K562 (cell line): ENCODE data around the gene MDFIC2.

Experiments used
- BMI1 ChIP-seq: fragments of 150-350 bp; IDR thresholded peaks from 2 replicates; pipeline ENCODE4 v1.6.1; 2014; ENCODE audit warnings: low read length
- EP300 ChIP-seq: IDR thresholded peaks from 2 replicates; pipeline ENCODE4 v1.6.1; 2012; ENCODE audit warnings: low read length, improper control_type of control experiment
- FOXA1 ChIP-seq: fragments of 450-650 bp; IDR thresholded peaks from 2 replicates; pipeline ENCODE4 v1.6.1; 2016; ENCODE audit warnings: mild to moderate bottlenecking, borderline replicate concordance
- NKRF ChIP-seq: fragments of 450-650 bp; IDR thresholded peaks from 2 replicates; pipeline ENCODE4 v1.6.1; 2016; ENCODE audit warnings: borderline replicate concordance
- NR2F6 ChIP-seq: fragments of 450-650 bp; formaldehyde crosslinking; IDR thresholded peaks from 2 replicates; pipeline ENCODE4 v1.4.0; 2020; ENCODE audit warnings: mild to moderate bottlenecking
- POLR2A ChIP-seq: fragments of 450-650 bp; conservative IDR thresholded peaks from 2 replicates; pipeline ENCODE4 v1.6.1; 2016
- RAD21 ChIP-seq, 2 experiments: fragments of 250-450 bp in 1 of 2; fragments of 450-650 bp in 1 of 2; sonication (Bioruptor Pico) in 1 of 2; formaldehyde crosslinking in 1 of 2; IDR thresholded peaks in 1 of 2; conservative IDR thresholded peaks in 1 of 2; 2 replicates each; pipeline versions ENCODE4 v1.4.0 to v1.8.0; 2020 to 2022; ENCODE audit warnings: mild to moderate bottlenecking in 2 of 2, moderate library complexity in 1 of 2
- TAF1 ChIP-seq: IDR thresholded peaks from 2 replicates; pipeline ENCODE4 v1.6.1; 2011; ENCODE audit warnings: mild to moderate bottlenecking, low read length, moderate library complexity; ENCODE audit not compliant: insufficient read depth, control insufficient read depth, severe bottlenecking; ENCODE audit errors: extremely low read depth
- ZNF133 ChIP-seq: fragments of 250-450 bp; sonication (Bioruptor Pico); IDR thresholded peaks from 2 replicates; pipeline ENCODE4 v1.4.0; 2020; ENCODE audit warnings: mild to moderate bottlenecking
- TF ChIP-seq, protein P1 (sequence below): fragments of 450-650 bp; IDR thresholded peaks from 2 replicates; pipeline ENCODE4 v1.6.1; 2016
- TF ChIP-seq, protein P2 (sequence below), 3 experiments: IDR thresholded peaks in 2 of 3; conservative IDR thresholded peaks in 1 of 3; 2 replicates each; pipeline ENCODE4 v1.5.1; 2011 to 2012; ENCODE audit warnings: low read length in 3 of 3, mild to moderate bottlenecking in 3 of 3, control low read depth in 2 of 3, improper control_type of control experiment in 1 of 3, inconsistent platforms in 1 of 3, low read depth in 1 of 3, mixed read lengths in 1 of 3, moderate library complexity in 1 of 3; ENCODE audit not compliant: insufficient read depth in 2 of 3
- TF ChIP-seq, protein P3 (sequence below): fragments of 450-650 bp; IDR thresholded peaks from 2 replicates; pipeline ENCODE4 v1.6.1; 2017; ENCODE audit warnings: mild to moderate bottlenecking, moderate library complexity

DNA sequence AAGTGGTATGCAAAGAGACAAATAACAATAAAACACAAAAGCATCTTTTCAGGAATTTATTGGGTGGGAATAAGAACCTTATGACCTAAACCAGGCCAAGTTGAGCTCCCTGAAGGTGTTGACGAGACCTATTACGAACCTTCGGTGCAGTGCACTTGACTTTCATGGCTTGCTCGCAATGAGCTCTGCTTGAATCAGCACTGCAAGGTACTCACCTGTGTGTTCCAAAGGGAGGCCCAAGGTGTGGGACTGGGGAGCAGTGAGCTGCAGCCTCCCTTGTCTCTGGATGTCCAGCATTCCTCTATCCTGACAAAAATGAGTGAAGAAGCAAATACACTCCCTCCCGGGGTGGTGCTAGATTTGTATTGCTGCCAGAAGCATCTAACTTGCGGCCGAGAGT lies at the start of gene MDFIC2:
- TF ChIP-seq, protein P1, sequence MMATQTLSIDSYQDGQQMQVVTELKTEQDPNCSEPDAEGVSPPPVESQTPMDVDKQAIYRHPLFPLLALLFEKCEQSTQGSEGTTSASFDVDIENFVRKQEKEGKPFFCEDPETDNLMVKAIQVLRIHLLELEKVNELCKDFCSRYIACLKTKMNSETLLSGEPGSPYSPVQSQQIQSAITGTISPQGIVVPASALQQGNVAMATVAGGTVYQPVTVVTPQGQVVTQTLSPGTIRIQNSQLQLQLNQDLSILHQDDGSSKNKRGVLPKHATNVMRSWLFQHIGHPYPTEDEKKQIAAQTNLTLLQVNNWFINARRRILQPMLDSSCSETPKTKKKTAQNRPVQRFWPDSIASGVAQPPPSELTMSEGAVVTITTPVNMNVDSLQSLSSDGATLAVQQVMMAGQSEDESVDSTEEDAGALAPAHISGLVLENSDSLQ, result no peak
- TF ChIP-seq, protein P2, sequence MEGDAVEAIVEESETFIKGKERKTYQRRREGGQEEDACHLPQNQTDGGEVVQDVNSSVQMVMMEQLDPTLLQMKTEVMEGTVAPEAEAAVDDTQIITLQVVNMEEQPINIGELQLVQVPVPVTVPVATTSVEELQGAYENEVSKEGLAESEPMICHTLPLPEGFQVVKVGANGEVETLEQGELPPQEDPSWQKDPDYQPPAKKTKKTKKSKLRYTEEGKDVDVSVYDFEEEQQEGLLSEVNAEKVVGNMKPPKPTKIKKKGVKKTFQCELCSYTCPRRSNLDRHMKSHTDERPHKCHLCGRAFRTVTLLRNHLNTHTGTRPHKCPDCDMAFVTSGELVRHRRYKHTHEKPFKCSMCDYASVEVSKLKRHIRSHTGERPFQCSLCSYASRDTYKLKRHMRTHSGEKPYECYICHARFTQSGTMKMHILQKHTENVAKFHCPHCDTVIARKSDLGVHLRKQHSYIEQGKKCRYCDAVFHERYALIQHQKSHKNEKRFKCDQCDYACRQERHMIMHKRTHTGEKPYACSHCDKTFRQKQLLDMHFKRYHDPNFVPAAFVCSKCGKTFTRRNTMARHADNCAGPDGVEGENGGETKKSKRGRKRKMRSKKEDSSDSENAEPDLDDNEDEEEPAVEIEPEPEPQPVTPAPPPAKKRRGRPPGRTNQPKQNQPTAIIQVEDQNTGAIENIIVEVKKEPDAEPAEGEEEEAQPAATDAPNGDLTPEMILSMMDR (IDR thresholded peaks at IDR 0.05 in 2 of 3, conservative IDR thresholded peaks at IDR 0.05 in 1 of 3; ENCODE audit: insufficient read depth in 2 of 3, low read depth in 1 of 3, low read length in 3 of 3), result no peak
- TF ChIP-seq POLR2A, result no peak
- TF ChIP-seq NKRF, result no peak
- TF ChIP-seq BMI1, result no peak
- TF ChIP-seq FOXA1, result no peak
- TF ChIP-seq RAD21 (CRISPR knock-in tag; conservative IDR thresholded peaks at IDR 0.05 in 1 of 2, IDR thresholded peaks at IDR 0.05 in 1 of 2), result no peak
- TF ChIP-seq EP300, result no peak
- TF ChIP-seq NR2F6 (CRISPR knock-in tag), result no peak
- TF ChIP-seq, protein P3, sequence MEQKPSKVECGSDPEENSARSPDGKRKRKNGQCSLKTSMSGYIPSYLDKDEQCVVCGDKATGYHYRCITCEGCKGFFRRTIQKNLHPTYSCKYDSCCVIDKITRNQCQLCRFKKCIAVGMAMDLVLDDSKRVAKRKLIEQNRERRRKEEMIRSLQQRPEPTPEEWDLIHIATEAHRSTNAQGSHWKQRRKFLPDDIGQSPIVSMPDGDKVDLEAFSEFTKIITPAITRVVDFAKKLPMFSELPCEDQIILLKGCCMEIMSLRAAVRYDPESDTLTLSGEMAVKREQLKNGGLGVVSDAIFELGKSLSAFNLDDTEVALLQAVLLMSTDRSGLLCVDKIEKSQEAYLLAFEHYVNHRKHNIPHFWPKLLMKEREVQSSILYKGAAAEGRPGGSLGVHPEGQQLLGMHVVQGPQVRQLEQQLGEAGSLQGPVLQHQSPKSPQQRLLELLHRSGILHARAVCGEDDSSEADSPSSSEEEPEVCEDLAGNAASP, result no peak
- TF ChIP-seq TAF1, result no peak
- TF ChIP-seq ZNF133 (CRISPR knock-in tag), result no peak
